Fibroblast of skin of back (primary cell): ENCODE results near the gene SKP1.
"Not testable (repeated sequence)": the region's sequence is repeated elsewhere in the genome, so short reads cannot be mapped to it uniquely, and the experiment has no call there.

ENCODE experiments used
- DNase-seq: peaks from one replicate; pipeline ENCODE4 v3.0.0-alpha.2; 2013

The SKP1 gene

GRCh38 chr5:134177369-134178095 is 782 bp upstream of the SKP1 start:
- peak; percentile 29 for DNase-seq

- DNase-seq: peak; percentile 17
Observed at GRCh38 chr5:134175921-134176510, 734 bp downstream of the SKP1 start.

GRCh38 chr5:134174841-134175839 is 1.6 kb downstream of the SKP1 start:
- DNase-seq: peak; percentile 48

- DNase-seq: no peak
Observed at GRCh38 chr5:134171972-134172371, 4.8 kb downstream of the SKP1 start.

GRCh38 chr5:134162592-134162991 is 14.2 kb downstream of the SKP1 start:
- DNase-seq: no peak

GRCh38 chr5:134161513-134162395 is 15.0 kb downstream of the SKP1 start:
- DNase-seq: no peak

- DNase-seq: no peak
Observed at GRCh38 chr5:134153657-134154056, 23.1 kb downstream of the SKP1 start.

GRCh38 chr5:134153241-134153640 is 23.5 kb downstream of the SKP1 start:
- DNase-seq: no peak

GRCh38 chr5:134152173-134152832 is 24.4 kb downstream of the SKP1 start:
- not testable (repeated sequence) for DNase-seq

- DNase-seq: no peak
Observed at GRCh38 chr5:134151723-134152122, 25.0 kb downstream of the SKP1 start.

- no peak for DNase-seq
Observed at GRCh38 chr5:134149571-134150303, 27.0 kb downstream of the SKP1 start.

GRCh38 chr5:134148986-134149539 is 27.7 kb downstream of the SKP1 start:
- no peak for DNase-seq

- no peak for DNase-seq
Observed at GRCh38 chr5:134148316-134148715, 28.4 kb downstream of the SKP1 start.

- no peak for DNase-seq
Observed at GRCh38 chr5:134146651-134147518, 29.9 kb downstream of the SKP1 start.

GRCh38 chr5:134145779-134146581 is 30.8 kb downstream of the SKP1 start:
- DNase-seq: peak; percentile 70

GRCh38 chr5:134145041-134145757 is 31.6 kb downstream of the SKP1 start:
- no peak for DNase-seq
